Measurements from ENCODE around the gene ITK. TPM values are rescaled to one million over a fixed set of nuclear protein-coding genes. Genes with fewer than 3 reads are reported as not detected.

The ITK gene
- polyA plus RNA-seq, 1 donor: 0.31 TPM

- no peak for DNase-seq
These were observed 102.8 kb downstream of the ITK start for GRCh38 chr5:157283434-157283833.

- no peak for DNase-seq
These were observed 104.0 kb downstream of the ITK start for GRCh38 chr5:157284458-157285212.

- DNase-seq: no peak
These were observed 104.8 kb downstream of the ITK start for GRCh38 chr5:157285310-157286035.

- DNase-seq: no peak
These were observed 106.1 kb downstream of the ITK start for GRCh38 chr5:157286761-157287211.

- DNase-seq: no peak
These were observed 107.9 kb downstream of the ITK start for GRCh38 chr5:157288405-157289163.

- DNase-seq: no peak
These were observed 108.7 kb downstream of the ITK start for GRCh38 chr5:157289164-157289819.

- no peak for DNase-seq
These were observed 109.7 kb downstream of the ITK start for GRCh38 chr5:157290156-157290980.

GRCh38 chr5:157290981-157291711 lies 110.5 kb downstream of the ITK start:
- DNase-seq: no peak

- DNase-seq: no peak
These were observed 112.0 kb downstream of the ITK start for GRCh38 chr5:157292599-157292998.

- DNase-seq: no peak
These were observed 113.9 kb downstream of the ITK start for GRCh38 chr5:157294407-157295091.

- no peak for DNase-seq
These were observed 114.6 kb downstream of the ITK start for GRCh38 chr5:157295247-157295646.

GRCh38 chr5:157300564-157300963 lies 119.9 kb downstream of the ITK start:
- DNase-seq: no peak

- no peak for DNase-seq
These were observed 120.4 kb downstream of the ITK start for GRCh38 chr5:157301066-157301465.

GRCh38 chr5:157303023-157303422 lies 122.4 kb downstream of the ITK start:
- DNase-seq: no peak

GRCh38 chr5:157303667-157304327 lies 123.2 kb downstream of the ITK start:
- no peak for DNase-seq

All from hindlimb muscle (tissue), 1 donor.